OCI-LY3 (cell line): Measurements from ENCODE around the gene CCDC7.

Experiments used
- H2AFZ ChIP-seq: fragments of 200-600, 300-600 bp; shearing (Covaris generic); 2 replicates; pipeline ENCODE4 v1.6.0; 2014; ENCODE audit warnings: antibody characterized with exemption, low read depth, low read length
- H3K27ac ChIP-seq: fragments of 200-600, 300-600 bp; sonication (generic); 2 replicates; pipeline ENCODE4 v1.5.1; 2014; ENCODE audit warnings: mild to moderate bottlenecking, low read length, moderate library complexity, mixed read lengths
- H3K27me3 ChIP-seq: fragments of 200-600, 300-600 bp; sonication (generic); 2 replicates; pipeline ENCODE4 v1.6.1; 2014; ENCODE audit warnings: low read depth, low read length, mixed read lengths
- H3K36me3 ChIP-seq: fragments of 200-600, 300-600 bp; sonication (generic); replicated peaks from 2 replicates; pipeline ENCODE3; 2014; ENCODE audit warnings: low read depth, low read length, mixed read lengths
- H3K4me1 ChIP-seq: fragments of 300-600, 200-600 bp; sonication (generic); 2 replicates; pipeline ENCODE4 v1.6.1; 2014; ENCODE audit warnings: low read length, mixed read lengths
- H3K4me2 ChIP-seq: fragments of 200-600, 300-600 bp; sonication (generic); 2 replicates; pipeline ENCODE4 v1.6.1; 2014; ENCODE audit warnings: low read length, mixed read lengths
- H3K4me3 ChIP-seq: fragments of 300-600, 200-600 bp; sonication (generic); 2 replicates; pipeline ENCODE4 v1.5.1; 2014; ENCODE audit warnings: antibody characterized with exemption, mild to moderate bottlenecking, low read length, moderate library complexity
- H3K79me2 ChIP-seq: fragments of 300-600, 200-600 bp; shearing (Covaris generic); 2 replicates; pipeline ENCODE4 v1.6.1; 2014; ENCODE audit warnings: mild to moderate bottlenecking, low read length, mixed read lengths
- H3K9ac ChIP-seq: fragments of 300-600, 200-600 bp; shearing (Covaris generic); 2 replicates; pipeline ENCODE4 v1.6.0; 2014; ENCODE audit warnings: mild to moderate bottlenecking, low read length, moderate library complexity
- H3K9me3 ChIP-seq: fragments of 200-600, 300-600 bp; shearing (Covaris generic); 2 replicates; pipeline ENCODE4 v1.6.1; 2014; ENCODE audit warnings: low read length, mixed read lengths; ENCODE audit not compliant: insufficient read depth
- H4K20me1 ChIP-seq: fragments of 200-600, 300-600 bp; sonication (generic); 2 replicates; pipeline ENCODE4 v1.6.1; 2016; ENCODE audit warnings: low read length, mixed read lengths; ENCODE audit not compliant: insufficient read depth
- EZH2phosphoT487 ChIP-seq: fragments of 200-600 bp; shearing (Covaris generic); IDR thresholded peaks from 2 replicates; pipeline ENCODE4 v1.6.1; 2018; ENCODE audit warnings: antibody characterized with exemption, mixed run types, low read depth
- TF ChIP-seq, protein P1 (sequence below): fragments of 200-600, 300-600 bp; sonication (generic); IDR thresholded peaks from 2 replicates; pipeline ENCODE4 v1.5.1; 2014; ENCODE audit warnings: antibody characterized with exemption, low read length, low read depth

CCDC7 gene

GRCh38 chr10:32888161-32888927 is 442.4 kb downstream of the CCDC7 start:
- Histone ChIP-seq H3K36me3 (no peaks in the 10 kb centered on the region), H3K4me1 (no peaks in the 10 kb centered on the region), H2AFZ (no peak overlapping the region), H3K27ac (no peak overlapping the region), H3K9ac (no peak overlapping the region), H3K4me2 (no peak overlapping the region), H3K4me3 (no peak overlapping the region), H4K20me1 (no peaks in the 10 kb centered on the region), H3K79me2 (no peaks in the 10 kb centered on the region), H3K9me3 (no peaks in the 10 kb centered on the region), H3K27me3 (no peaks in the 10 kb centered on the region)
- TF ChIP-seq EZH2phosphoT487: no peak
- TF ChIP-seq, protein P1, sequence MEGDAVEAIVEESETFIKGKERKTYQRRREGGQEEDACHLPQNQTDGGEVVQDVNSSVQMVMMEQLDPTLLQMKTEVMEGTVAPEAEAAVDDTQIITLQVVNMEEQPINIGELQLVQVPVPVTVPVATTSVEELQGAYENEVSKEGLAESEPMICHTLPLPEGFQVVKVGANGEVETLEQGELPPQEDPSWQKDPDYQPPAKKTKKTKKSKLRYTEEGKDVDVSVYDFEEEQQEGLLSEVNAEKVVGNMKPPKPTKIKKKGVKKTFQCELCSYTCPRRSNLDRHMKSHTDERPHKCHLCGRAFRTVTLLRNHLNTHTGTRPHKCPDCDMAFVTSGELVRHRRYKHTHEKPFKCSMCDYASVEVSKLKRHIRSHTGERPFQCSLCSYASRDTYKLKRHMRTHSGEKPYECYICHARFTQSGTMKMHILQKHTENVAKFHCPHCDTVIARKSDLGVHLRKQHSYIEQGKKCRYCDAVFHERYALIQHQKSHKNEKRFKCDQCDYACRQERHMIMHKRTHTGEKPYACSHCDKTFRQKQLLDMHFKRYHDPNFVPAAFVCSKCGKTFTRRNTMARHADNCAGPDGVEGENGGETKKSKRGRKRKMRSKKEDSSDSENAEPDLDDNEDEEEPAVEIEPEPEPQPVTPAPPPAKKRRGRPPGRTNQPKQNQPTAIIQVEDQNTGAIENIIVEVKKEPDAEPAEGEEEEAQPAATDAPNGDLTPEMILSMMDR: no peak

GRCh38 chr10:32889631-32890212 is 443.8 kb downstream of the CCDC7 start:
- H4K20me1 ChIP-seq: no peaks in the 10 kb centered on the region
- TF ChIP-seq, protein P1: no peak
- TF ChIP-seq EZH2phosphoT487: no peak
- no peak overlapping the region for H3K9ac ChIP-seq
- H2AFZ ChIP-seq: no peak overlapping the region
- no peaks in the 10 kb centered on the region for H3K9me3 ChIP-seq
- no peaks in the 10 kb centered on the region for H3K36me3 ChIP-seq
- H3K4me1 ChIP-seq: no peaks in the 10 kb centered on the region
- H3K27me3 ChIP-seq: no peaks in the 10 kb centered on the region
- H3K4me3 ChIP-seq: no peak overlapping the region
- no peaks in the 10 kb centered on the region for H3K79me2 ChIP-seq
- peak overlapping the region; percentile 17; the same call in 1 of the 2 replicates for H3K4me2 ChIP-seq
- H3K27ac ChIP-seq: no peak overlapping the region

GRCh38 chr10:32890444-32890843 is 444.5 kb downstream of the CCDC7 start:
- H4K20me1 ChIP-seq: no peaks in the 10 kb centered on the region
- H3K4me2 ChIP-seq: no peak overlapping the region
- H3K9me3 ChIP-seq: no peaks in the 10 kb centered on the region
- H3K79me2 ChIP-seq: no peaks in the 10 kb centered on the region
- H3K27ac ChIP-seq: no peak overlapping the region
- TF ChIP-seq, protein P1: no peak
- no peak for TF ChIP-seq EZH2phosphoT487
- H3K9ac ChIP-seq: no peak overlapping the region
- no peak overlapping the region for H3K4me3 ChIP-seq
- no peaks in the 10 kb centered on the region for H3K36me3 ChIP-seq
- H3K27me3 ChIP-seq: no peaks in the 10 kb centered on the region
- no peak overlapping the region for H2AFZ ChIP-seq
- H3K4me1 ChIP-seq: no peaks in the 10 kb centered on the region

DNA sequence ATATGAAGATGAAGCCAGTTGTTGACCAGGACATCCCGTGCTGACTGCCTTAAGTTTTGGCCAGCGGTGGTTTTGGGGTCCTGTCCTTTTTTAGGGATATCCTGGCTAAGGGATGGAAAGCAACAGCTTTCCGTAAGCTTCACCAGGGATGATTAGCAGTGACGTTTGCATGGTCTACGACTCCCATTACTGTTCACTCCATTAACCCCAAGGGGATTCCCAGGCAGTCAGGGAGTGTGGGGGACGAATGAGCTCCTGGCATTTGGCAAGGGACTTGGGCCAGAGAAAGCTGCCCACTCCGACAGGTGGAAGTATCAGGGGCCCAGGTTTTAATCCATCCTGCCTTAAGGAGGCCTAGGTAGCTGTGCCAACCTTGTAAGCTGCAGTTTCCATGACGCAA is 445.3 kb downstream of the CCDC7 start:
- no peak for TF ChIP-seq EZH2phosphoT487
- Histone ChIP-seq H3K4me3 (no peak overlapping the region), H3K27ac (no peak overlapping the region), H3K79me2 (no peaks in the 10 kb centered on the region), H3K36me3 (no peaks in the 10 kb centered on the region), H3K4me2 (no peak overlapping the region), H2AFZ (no peak overlapping the region), H3K9ac (no peak overlapping the region), H4K20me1 (no peaks in the 10 kb centered on the region), H3K4me1 (no peaks in the 10 kb centered on the region), H3K9me3 (no peaks in the 10 kb centered on the region), H3K27me3 (no peaks in the 10 kb centered on the region)
